ENCODE results near the gene MED26. TPM values are rescaled to one million over a fixed set of nuclear protein-coding genes. Genes with fewer than 3 reads are reported as not detected.

Gene MED26
- total and polyA plus RNA-seq, 2 experiments from 2014 or later = 6.6 to 7.8 TPM

- H2AFZ ChIP-seq = no peak overlapping the region
- H3K27ac ChIP-seq = no peak overlapping the region
- no peaks in the 10 kb centered on the region for H3K4me1 ChIP-seq (ENCODE audit: insufficient read depth)
- peaks cover 3% of the 10 kb centered on the region for H3K36me3 ChIP-seq (replicated peaks; ENCODE audit: insufficient read depth, low read depth)
- TF ChIP-seq CTCF (IDR thresholded peaks at IDR 0.05; ENCODE audit: poor library complexity) = no peak
- TF ChIP-seq EZH2 (IDR thresholded peaks at IDR 0.05; ENCODE audit: borderline replicate concordance) = no peak
- no peak for TF ChIP-seq EZH2phosphoT487 (IDR thresholded peaks at IDR 0.05; ENCODE audit: low read depth, severe bottlenecking, unreplicated experiment)
- no peak for DNase-seq (ENCODE audit: low spot score)
- no peak overlapping the region for H3K4me3 ChIP-seq
- H3K9me2 ChIP-seq (replicated peaks; ENCODE audit: insufficient read depth) = no peaks in the 10 kb centered on the region
- no peaks in the 10 kb centered on the region for H3K9me3 ChIP-seq (ENCODE audit: low read depth)
- H3K4me2 ChIP-seq = no peak overlapping the region
- H3K79me2 ChIP-seq = peaks cover 42% of the 10 kb centered on the region
- peaks cover 9% of the 10 kb centered on the region for H4K20me1 ChIP-seq (ENCODE audit: insufficient read depth, poor library complexity, severe bottlenecking)
- WGBS (ENCODE audit: low lambda C conversion rate, missing lambda C conversion rate) = 98% methylated on average over 2 of the region's 2 CpGs
- H3K27me3 ChIP-seq = no peaks in the 10 kb centered on the region
Observed at GRCh38 chr19:16650821-16651220, 22.8 kb upstream of the MED26 start.

GRCh38 chr19:16649734-16650133 lies 21.7 kb upstream of the MED26 start:
- Histone ChIP-seq H3K36me3 (replicated peaks; ENCODE audit: insufficient read depth, low read depth) (peaks cover 3% of the 10 kb centered on the region), H3K4me2 (no peak overlapping the region), H3K27me3 (no peaks in the 10 kb centered on the region), H2AFZ (no peak overlapping the region), H3K4me1 (ENCODE audit: insufficient read depth) (no peaks in the 10 kb centered on the region), H3K79me2 (peaks cover 45% of the 10 kb centered on the region), H3K9me2 (replicated peaks; ENCODE audit: insufficient read depth) (no peaks in the 10 kb centered on the region), H3K4me3 (no peak overlapping the region), H4K20me1 (ENCODE audit: insufficient read depth, poor library complexity, severe bottlenecking) (peaks cover 4% of the 10 kb centered on the region), H3K27ac (no peak overlapping the region), H3K9me3 (ENCODE audit: low read depth) (no peaks in the 10 kb centered on the region)
- TF ChIP-seq CTCF (IDR thresholded peaks at IDR 0.05; ENCODE audit: poor library complexity) (no peak), EZH2phosphoT487 (IDR thresholded peaks at IDR 0.05; ENCODE audit: low read depth, severe bottlenecking, unreplicated experiment) (no peak), EZH2 (IDR thresholded peaks at IDR 0.05; ENCODE audit: borderline replicate concordance) (no peak)
- DNase-seq (ENCODE audit: low spot score) = no peak
- 94% methylated on average over 9 of the region's 9 CpGs for WGBS (ENCODE audit: low lambda C conversion rate, missing lambda C conversion rate)

- TF ChIP-seq EZH2phosphoT487 (IDR thresholded peaks at IDR 0.05; ENCODE audit: low read depth, severe bottlenecking, unreplicated experiment) = no peak
- TF ChIP-seq EZH2 (IDR thresholded peaks at IDR 0.05; ENCODE audit: borderline replicate concordance) = no peak
- no peak for TF ChIP-seq CTCF (IDR thresholded peaks at IDR 0.05; ENCODE audit: poor library complexity)
- no peaks in the 10 kb centered on the region for H4K20me1 ChIP-seq (ENCODE audit: insufficient read depth, poor library complexity, severe bottlenecking)
- H2AFZ ChIP-seq = no peak overlapping the region
- H3K36me3 ChIP-seq (replicated peaks; ENCODE audit: insufficient read depth, low read depth) = no peaks in the 10 kb centered on the region
- no peak overlapping the region for H3K27ac ChIP-seq
- no peak for DNase-seq (ENCODE audit: low spot score)
- no peak overlapping the region for H3K4me2 ChIP-seq
- no peak overlapping the region for H3K4me3 ChIP-seq
- H3K4me1 ChIP-seq (ENCODE audit: insufficient read depth) = no peaks in the 10 kb centered on the region
- no peaks in the 10 kb centered on the region for H3K9me2 ChIP-seq (replicated peaks; ENCODE audit: insufficient read depth)
- 96% methylated on average over 9 of the region's 9 CpGs for WGBS (ENCODE audit: low lambda C conversion rate, missing lambda C conversion rate)
- no peaks in the 10 kb centered on the region for H3K9me3 ChIP-seq (ENCODE audit: low read depth)
- no peaks in the 10 kb centered on the region for H3K27me3 ChIP-seq
- peaks cover 83% of the 10 kb centered on the region for H3K79me2 ChIP-seq
Observed at GRCh38 chr19:16645140-16645539, 17.1 kb upstream of the MED26 start.

- Histone ChIP-seq H3K9me3 (ENCODE audit: low read depth) (no peaks in the 10 kb centered on the region), H3K4me1 (ENCODE audit: insufficient read depth) (no peaks in the 10 kb centered on the region), H3K36me3 (replicated peaks; ENCODE audit: insufficient read depth, low read depth) (no peaks in the 10 kb centered on the region), H3K27ac (no peak overlapping the region), H4K20me1 (ENCODE audit: insufficient read depth, poor library complexity, severe bottlenecking) (peaks cover 13% of the 10 kb centered on the region), H2AFZ (no peak overlapping the region), H3K27me3 (no peaks in the 10 kb centered on the region), H3K9me2 (replicated peaks; ENCODE audit: insufficient read depth) (no peaks in the 10 kb centered on the region), H3K79me2 (peaks cover 93% of the 10 kb centered on the region), H3K4me2 (no peak overlapping the region), H3K4me3 (no peak overlapping the region)
- 94% methylated on average over 10 of the region's 10 CpGs for WGBS (ENCODE audit: low lambda C conversion rate, missing lambda C conversion rate)
- TF ChIP-seq EZH2 (IDR thresholded peaks at IDR 0.05; ENCODE audit: borderline replicate concordance) (no peak), EZH2phosphoT487 (IDR thresholded peaks at IDR 0.05; ENCODE audit: low read depth, severe bottlenecking, unreplicated experiment) (no peak), CTCF (IDR thresholded peaks at IDR 0.05; ENCODE audit: poor library complexity) (no peak)
- no peak for DNase-seq (ENCODE audit: low spot score)
Observed at GRCh38 chr19:16641695-16642094, 13.7 kb upstream of the MED26 start.

Measured in hepatocyte (in vitro differentiated cells).